Astrocyte of the cerebellum (primary cell): ENCODE results near the gene TPRA1.

Source experiments
- DNase-seq: peaks from one replicate; pipeline ENCODE4 v3.0.0-alpha.2; 2011; ENCODE audit warnings: low read depth
- H3K4me3 ChIP-seq: 2 replicates; pipeline ENCODE4 v1.5.1; 2011; ENCODE audit warnings: mild to moderate bottlenecking, low read depth, low read length, moderate library complexity
- CTCF ChIP-seq: IDR thresholded peaks from 2 replicates; pipeline ENCODE4 v1.5.1; 2012; ENCODE audit warnings: low read length, low read depth, moderate library complexity, mild to moderate bottlenecking; ENCODE audit errors: missing control alignments
- in situ Hi-C: cut with HindIII; loops from 2 replicates; pipeline ENCODE4 v1.10.0; 2017; ENCODE audit warnings: low sequenced_read_pairs

TPRA1 gene

GRCh38 chr3:127570520-127570919 is 20.0 kb downstream of the TPRA1 start:
- DNase-seq = no peak
- TF ChIP-seq CTCF = no peak

GRCh38 chr3:127569160-127569559 is 21.4 kb downstream of the TPRA1 start:
- TF ChIP-seq CTCF = no peak
- no peak overlapping the region for H3K4me3 ChIP-seq
- DNase-seq = no peak
- in situ Hi-C loops = no loop called here

More at GRCh38 chr3:127570520-127570919, 20.0 kb downstream of the TPRA1 start:
- no peak overlapping the region for H3K4me3 ChIP-seq
- in situ Hi-C loops = no loop called here

- no peak for DNase-seq
These were observed 21.9 kb downstream of the TPRA1 start for GRCh38 chr3:127568586-127568985.

GRCh38 chr3:127566833-127567232 is 23.7 kb downstream of the TPRA1 start:
- peak; percentile 91 for DNase-seq
- no peak overlapping the region for H3K4me3 ChIP-seq
- no peak for TF ChIP-seq CTCF
- in situ Hi-C loops = no loop called here

More at GRCh38 chr3:127568586-127568985, 21.9 kb downstream of the TPRA1 start:
- no peak for TF ChIP-seq CTCF
- in situ Hi-C loops = no loop called here
- no peak overlapping the region for H3K4me3 ChIP-seq

GRCh38 chr3:127565711-127566110 is 24.8 kb downstream of the TPRA1 start:
- H3K4me3 ChIP-seq = no peak overlapping the region
- in situ Hi-C loops = no loop called here
- no peak for TF ChIP-seq CTCF
- DNase-seq = no peak

- H3K4me3 ChIP-seq = no peak overlapping the region
- TF ChIP-seq CTCF = no peak
- no peak for DNase-seq
- in situ Hi-C loops = no loop called here
These were observed 30.3 kb downstream of the TPRA1 start for GRCh38 chr3:127560051-127560787.
